Heart left ventricle (tissue), 16 donors: ENCODE results near the gene CHRNA3. TPM values are rescaled to one million over a fixed set of nuclear protein-coding genes. Genes with fewer than 3 reads are reported as not detected.

Experiments used
- ATAC-seq, 4 donors: fragments of 200-7000 bp; cut with Tn5 transposase; one replicate each; pipeline ENCODE4 v1.9.1; 2020 to 2022; ENCODE audit warnings: moderate library complexity in 4 of 4, mild to moderate bottlenecking in 3 of 4, moderate number of reproducible peaks in 1 of 4
- DNase-seq, 5 donors: peaks; one replicate each; pipeline ENCODE4 v3.0.0-alpha.2; 2020
- H3K27ac ChIP-seq, 12 donors: fragments of 200-600 bp; sonication (generic) in 4 of 12; one replicate each; pipeline versions ENCODE4 v1.5.0 to v1.8.0; 2016 to 2022; ENCODE audit warnings: mild to moderate bottlenecking in 2 of 12
- H3K27me3 ChIP-seq, 9 donors: fragments of 200-600 bp; sonication (generic) in 2 of 9; one replicate each; pipeline versions ENCODE4 v1.5.1 to v1.8.0; 2016 to 2022; ENCODE audit warnings: mild to moderate bottlenecking in 3 of 9
- H3K36me3 ChIP-seq, 9 donors: fragments of 200-600 bp; sonication (generic) in 2 of 9; one replicate each; pipeline versions ENCODE4 v1.5.0 to v1.8.0; 2018 to 2022; ENCODE audit warnings: mild to moderate bottlenecking in 2 of 9
- H3K4me1 ChIP-seq, 12 donors: fragments of 200-600 bp; sonication (generic) in 4 of 12; one replicate each; pipeline versions ENCODE4 v1.5.0 to v1.8.0; 2016 to 2022; ENCODE audit warnings: mild to moderate bottlenecking in 3 of 12
- H3K4me3 ChIP-seq, 12 donors: fragments of 200-600 bp; sonication (generic) in 4 of 12; one replicate each; pipeline versions ENCODE4 v1.5.0 to v1.8.0; 2017 to 2022; ENCODE audit warnings: mild to moderate bottlenecking in 9 of 12, moderate library complexity in 4 of 12
- H3K9me3 ChIP-seq, 12 donors: fragments of 200-600 bp; sonication (generic) in 4 of 12; one replicate each; pipeline versions ENCODE4 v1.5.0 to v1.8.0; 2016 to 2022; ENCODE audit warnings: mild to moderate bottlenecking in 1 of 12
- POLR2A ChIP-seq, 2 donors: fragments of 450-650 bp; IDR thresholded peaks; one replicate each; pipeline ENCODE4 v1.6.1; 2017; ENCODE audit warnings: antibody characterized with exemption in 2 of 2, mild to moderate bottlenecking in 2 of 2, moderate library complexity in 2 of 2
- whole genome bisulfite sequencing, 4 donors: extraction: QIAGEN DNeasy Blood & Tissue Kit in 2 of 4; methylation state at CpG; one replicate each; pipeline versions ENCODE4 v1.1.5 to v1.1.7; 2013 to 2018; 5-methylcytosine and 5-hydroxymethylcytosine counted together
- intact Hi-C, 10 donors: fragments of 100-400 bp; cut with DNase I; formaldehyde crosslinking; loops; one replicate each; pipeline versions ENCODE4 v1.11.1 to v1.14.2; 2022
- polyA plus RNA-seq, 2 donors: library from polyadenylated mRNA; stranded (reverse); fragments of 200-250 nt; gene quantifications; one replicate each; pipeline ENCODE4 v1.2.3, GENCODE V29; 2013
- total RNA-seq, 9 donors: library from RNA; depleted of rRNA in 2 of 9; stranded (reverse); fragments of >200 nt in 2 of 9; fragmentation: NEBNext Ultra II Directional in 3 of 9; extraction: Animal tissue kit (Norgen Biotek cat#: 25700) in 3 of 9; gene quantifications; one replicate each; pipeline versions ENCODE4 v1.1.0 to v1.2.4, GENCODE V29; 2016 to 2023
- TF ChIP-seq, protein P1 (sequence below), 12 donors: fragments of 200-600 bp; sonication (generic) in 4 of 12; IDR thresholded peaks; one replicate each; pipeline versions ENCODE4 v1.5.0 to v1.8.0; 2018 to 2022; ENCODE audit warnings: antibody characterized with exemption in 12 of 12, mild to moderate bottlenecking in 5 of 12
- donor health status: ischemic (EF 13 %, LVEDD 7.1; RV severe dilation, severe dysfunction).
- donor health status: healthy with polysubstance abuse.
- donor health status: DM: no; HTN: yes; CAD: no.
- donor health status: DM: no; HTN: no; CAD: no.
- donor health status: ischemic (EF 25% LVEDD 6.9; RV normal size, moderate dysfunction).
- donor health status: ischemic (EF 25% LVEDD 5.7; RV mildly dilated, moderate dysfunction).
- donor health status: healthy.
- donor health status: DM: yes; HTN: yes; CAD: no.
- donor health status: ischemic (EF 35%, LVEDD 5.7; RV mildly dilated, moderate dysfunction).
- donor health status: nonischemic (EF 11% LVEDD 7.7; RV severe dilation, severe dysfunction).
- donor health status: DM: yes; HTN: yes; CAD: no.
- donor health status: PGD.
- donor health status: ischemic (EF 29% LVEDD 5.4; RV normal size, mild dysfunction).
- donor health status: nonischemic (EF 23%, LVEDD 6.1; RV moderate dilation, normal function).

The CHRNA3 gene
- total and polyA plus RNA-seq, 11 donors: 0.06 to 6.9 (median 0.30) TPM; not detected in 4

DNA sequence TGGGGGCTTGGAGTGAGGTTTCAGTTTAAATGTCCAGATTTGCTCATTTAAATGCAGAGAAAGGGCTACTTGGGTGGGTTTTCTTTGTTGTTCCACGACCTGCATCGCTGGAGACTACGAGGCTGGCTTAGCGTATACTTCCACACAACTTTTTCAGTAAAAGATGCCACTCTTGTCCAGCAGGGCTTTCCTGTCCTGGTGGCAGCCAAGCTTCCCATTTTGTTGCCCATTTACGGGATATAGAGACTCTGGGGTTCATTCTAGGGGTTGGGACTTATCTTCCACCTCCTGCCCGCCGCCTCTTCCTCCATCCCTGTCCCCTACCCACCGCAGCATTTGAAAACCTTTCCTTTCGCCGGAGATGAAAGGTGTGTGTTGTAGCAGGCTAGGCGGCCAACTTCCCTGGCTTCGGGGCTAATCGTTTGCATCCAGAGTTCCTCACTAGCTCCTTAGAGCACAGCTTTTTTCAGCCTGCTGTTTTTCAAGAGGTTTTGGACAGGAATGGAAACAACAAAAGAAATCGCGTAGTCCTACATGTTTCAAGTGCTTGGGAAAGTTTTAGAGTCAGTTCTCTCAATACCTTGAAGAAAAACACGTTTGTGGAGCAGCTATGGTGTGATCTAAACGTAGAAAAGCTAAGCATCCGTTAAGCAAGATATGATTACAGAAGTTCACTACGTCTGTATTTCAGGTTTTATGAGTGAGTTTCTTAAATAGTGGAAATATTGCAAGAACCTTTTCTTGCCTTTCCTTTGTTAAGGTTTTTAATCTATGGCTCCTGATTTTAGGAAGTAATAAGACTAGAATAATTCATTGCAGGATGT lies 54.6 kb downstream of the CHRNA3 start:
- H3K4me3 ChIP-seq: peak overlapping the region; percentile 14 to 77 (median 60)
- H3K9me3 ChIP-seq: no peaks in the 10 kb centered on the region
- ATAC-seq (no peak), DNase-seq (no peak)
- WGBS, 4 donors: 3 to 6% (median 4%) methylated on average over 19 of the region's 19 CpGs
- intact Hi-C loops: no loop called here
- peaks cover 0 to 28% (median 5%) of the 10 kb centered on the region in 9 donors for H3K27me3 ChIP-seq
- peaks cover 0 to 18% (median 8%) of the 10 kb centered on the region in 12 donors for H3K4me1 ChIP-seq
- H3K36me3 ChIP-seq: no peaks in the 10 kb centered on the region
- TF ChIP-seq POLR2A (IDR thresholded peaks at IDR 0.05): no peak
- TF ChIP-seq, protein P1, sequence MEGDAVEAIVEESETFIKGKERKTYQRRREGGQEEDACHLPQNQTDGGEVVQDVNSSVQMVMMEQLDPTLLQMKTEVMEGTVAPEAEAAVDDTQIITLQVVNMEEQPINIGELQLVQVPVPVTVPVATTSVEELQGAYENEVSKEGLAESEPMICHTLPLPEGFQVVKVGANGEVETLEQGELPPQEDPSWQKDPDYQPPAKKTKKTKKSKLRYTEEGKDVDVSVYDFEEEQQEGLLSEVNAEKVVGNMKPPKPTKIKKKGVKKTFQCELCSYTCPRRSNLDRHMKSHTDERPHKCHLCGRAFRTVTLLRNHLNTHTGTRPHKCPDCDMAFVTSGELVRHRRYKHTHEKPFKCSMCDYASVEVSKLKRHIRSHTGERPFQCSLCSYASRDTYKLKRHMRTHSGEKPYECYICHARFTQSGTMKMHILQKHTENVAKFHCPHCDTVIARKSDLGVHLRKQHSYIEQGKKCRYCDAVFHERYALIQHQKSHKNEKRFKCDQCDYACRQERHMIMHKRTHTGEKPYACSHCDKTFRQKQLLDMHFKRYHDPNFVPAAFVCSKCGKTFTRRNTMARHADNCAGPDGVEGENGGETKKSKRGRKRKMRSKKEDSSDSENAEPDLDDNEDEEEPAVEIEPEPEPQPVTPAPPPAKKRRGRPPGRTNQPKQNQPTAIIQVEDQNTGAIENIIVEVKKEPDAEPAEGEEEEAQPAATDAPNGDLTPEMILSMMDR (IDR thresholded peaks at IDR 0.05): no peak
- H3K27ac ChIP-seq: peak overlapping the region in 1 of 12 donors; percentile 64

DNA sequence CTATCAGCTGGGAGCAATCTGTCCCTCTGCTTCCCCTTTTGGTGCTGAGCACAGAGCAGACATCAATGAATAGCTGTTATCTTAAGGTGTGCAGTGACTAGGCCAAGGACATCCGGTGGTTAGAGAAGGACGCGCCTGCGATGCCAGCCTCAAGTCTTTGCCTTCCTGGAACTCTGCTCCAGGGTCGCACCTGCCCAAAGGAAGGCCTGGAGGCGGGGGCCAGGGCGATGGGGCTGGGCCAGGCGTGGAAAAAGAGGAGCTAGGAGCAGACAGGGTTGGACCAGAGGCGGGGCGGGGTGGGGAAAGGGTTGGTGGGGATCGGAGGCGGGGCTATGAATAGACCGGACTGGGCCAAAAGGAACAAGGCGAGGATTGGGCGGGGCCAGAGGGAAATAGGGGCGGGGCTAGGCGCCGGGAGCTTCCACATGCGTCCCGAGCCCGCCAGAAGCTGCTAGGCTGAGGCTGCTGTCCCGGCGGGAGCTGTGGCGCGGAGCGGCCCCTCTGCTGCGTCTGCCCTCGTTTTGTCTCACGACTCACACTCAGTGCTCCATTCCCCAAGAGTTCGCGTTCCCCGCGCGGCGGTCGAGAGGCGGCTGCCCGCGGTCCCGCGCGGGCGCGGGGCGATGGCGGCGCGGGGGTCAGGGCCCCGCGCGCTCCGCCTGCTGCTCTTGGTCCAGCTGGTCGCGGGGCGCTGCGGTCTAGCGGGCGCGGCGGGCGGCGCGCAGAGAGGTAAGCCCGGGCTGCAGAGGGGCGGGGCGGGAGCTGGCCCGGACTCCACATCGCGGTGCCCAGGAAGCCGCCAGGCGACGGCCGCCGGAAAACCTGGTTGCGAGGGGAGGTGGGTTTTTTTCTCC lies 55.5 kb downstream of the CHRNA3 start, which contains the start of gene CHRNA5:
Gene CHRNA5 (plus strand): TSS at position 424 of the 854 bp plus-strand sequence. CDS start 200 bp downstream, at position 624.
- Histone ChIP-seq H3K27ac (peak within 1 kb of the TSS in 1 of 12 donors; percentile 64), H3K27me3 (peaks cover 0 to 28% (median 5%) of the 10 kb centered on the region in 9 donors), H3K4me1 (peaks cover 0 to 18% (median 8%) of the 10 kb centered on the region in 12 donors), H3K4me3 (peak within 1 kb of the TSS; percentile 14 to 77 (median 60)), H3K9me3 (no peaks in the 10 kb centered on the region), H3K36me3 (no peaks in the 10 kb centered on the region)
- ATAC-seq: peak; percentile 73 to 99 (median 94)
- whole genome bisulfite sequencing, 4 donors: 1 to 2% (median 1%) methylated on average over 31 to 75 of the region's 75 CpGs
- intact Hi-C loops: no loop called here
- TF ChIP-seq, protein P1 (IDR thresholded peaks at IDR 0.05): no peak
- TF ChIP-seq POLR2A (IDR thresholded peaks at IDR 0.05): no peak
- DNase-seq: peak; percentile 77 to 90 (median 85)

DNA sequence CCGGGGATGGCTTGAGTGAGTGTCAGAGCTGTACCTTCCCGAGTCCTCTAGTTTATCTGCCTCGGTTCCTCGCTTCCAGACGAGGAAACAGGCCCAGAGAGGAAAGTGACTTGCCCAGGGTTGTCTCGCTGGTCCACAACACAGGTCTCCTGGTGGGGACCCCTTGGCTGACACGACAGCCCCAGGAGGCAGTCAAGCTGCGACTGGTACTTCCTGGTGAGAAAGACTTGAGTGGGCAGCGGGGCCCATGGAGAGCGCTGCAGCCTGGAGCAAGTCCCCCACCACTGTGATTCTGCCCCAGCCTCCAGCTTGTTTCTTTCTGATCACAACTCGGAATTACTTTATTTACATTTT lies 56.1 kb downstream of the CHRNA3 start:
- DNase-seq (no peak), ATAC-seq (peak in 1 of 4 donors; percentile 8)
- intact Hi-C loops: no loop called here
- no peaks in the 10 kb centered on the region for H3K36me3 ChIP-seq
- TF ChIP-seq, protein P1 (IDR thresholded peaks at IDR 0.05): no peak
- no peak for TF ChIP-seq POLR2A (IDR thresholded peaks at IDR 0.05)
- H3K4me3 ChIP-seq: peak overlapping the region in 9 of 12 donors; percentile 49 to 77 (median 65)
- peaks cover 0 to 18% (median 8%) of the 10 kb centered on the region in 12 donors for H3K4me1 ChIP-seq
- 59 to 76% (median 63%) methylated on average over 11 of the region's 11 CpGs for WGBS, 4 donors
- no peaks in the 10 kb centered on the region for H3K9me3 ChIP-seq
- H3K27ac ChIP-seq: peak overlapping the region in 1 of 12 donors; percentile 64
- peaks cover 0 to 26% (median 5%) of the 10 kb centered on the region in 9 donors for H3K27me3 ChIP-seq
